ENCODE results near the gene BEST3. TPM values are rescaled to one million over a fixed set of nuclear protein-coding genes. Genes with fewer than 3 reads are reported as not detected.

Gene BEST3
- total RNA-seq, 4 donors from 2014 or later = not detected

DNA sequence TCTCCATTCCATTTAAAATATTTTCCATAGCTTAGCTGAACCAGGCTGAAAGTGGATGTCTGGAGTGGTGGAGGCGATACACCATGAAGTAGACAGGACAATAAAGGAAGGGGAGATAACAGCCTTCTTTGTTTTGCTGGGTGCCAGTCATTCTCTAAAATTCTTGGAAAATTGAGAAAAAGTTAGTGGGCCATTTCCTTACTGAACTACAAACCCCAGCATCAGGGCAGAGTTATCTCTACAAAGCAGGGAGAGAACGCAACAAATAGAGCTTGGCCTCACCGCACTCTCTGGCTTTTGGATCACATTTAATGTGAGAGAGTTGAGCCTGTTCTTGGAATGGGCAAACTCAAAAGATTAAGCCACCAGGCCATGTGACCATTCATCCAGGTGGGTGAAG is 47.2 kb downstream of the BEST3 start:
- 92 to 94% methylated on average over 3 of the region's 3 CpGs for WGBS, 2 donors
- intact Hi-C loops (cut with DNase I) = no loop called here
- no peaks in the 10 kb centered on the region for H3K9me3 ChIP-seq

DNA sequence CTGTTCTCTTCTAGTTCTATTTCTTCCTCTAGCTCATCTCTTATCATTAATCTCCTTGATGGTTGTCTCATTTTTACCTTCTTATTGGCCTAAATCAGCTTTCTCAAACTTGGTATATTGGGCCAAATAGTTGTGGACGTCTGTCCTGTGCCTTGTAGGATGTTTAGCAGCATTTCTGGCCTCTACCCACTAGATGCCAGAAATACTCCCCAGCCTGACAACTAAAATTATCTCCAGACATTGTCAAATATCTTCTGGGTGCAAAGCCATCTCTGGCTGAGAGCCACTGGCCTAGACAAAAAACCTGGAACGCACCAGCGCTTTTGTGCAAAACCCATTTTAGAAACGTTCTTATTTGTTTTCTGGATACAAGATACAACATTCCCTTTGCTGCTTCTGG is 49.6 kb downstream of the BEST3 start:
- Histone ChIP-seq H3K36me3 (no peaks in the 10 kb centered on the region), H3K9me3 (no peaks in the 10 kb centered on the region), H3K4me3 (no peak overlapping the region), H3K27me3 (peaks cover 0 to 10% (median 0%) of the 10 kb centered on the region in 4 donors), H3K4me1 (no peaks in the 10 kb centered on the region), H3K27ac (no peak overlapping the region)
- WGBS, 2 donors = 45 to 54% methylated on average over 4 of the region's 4 CpGs
- no peak for TF ChIP-seq POLR2A (IDR thresholded peaks at IDR 0.05)
- TF ChIP-seq, protein P1, sequence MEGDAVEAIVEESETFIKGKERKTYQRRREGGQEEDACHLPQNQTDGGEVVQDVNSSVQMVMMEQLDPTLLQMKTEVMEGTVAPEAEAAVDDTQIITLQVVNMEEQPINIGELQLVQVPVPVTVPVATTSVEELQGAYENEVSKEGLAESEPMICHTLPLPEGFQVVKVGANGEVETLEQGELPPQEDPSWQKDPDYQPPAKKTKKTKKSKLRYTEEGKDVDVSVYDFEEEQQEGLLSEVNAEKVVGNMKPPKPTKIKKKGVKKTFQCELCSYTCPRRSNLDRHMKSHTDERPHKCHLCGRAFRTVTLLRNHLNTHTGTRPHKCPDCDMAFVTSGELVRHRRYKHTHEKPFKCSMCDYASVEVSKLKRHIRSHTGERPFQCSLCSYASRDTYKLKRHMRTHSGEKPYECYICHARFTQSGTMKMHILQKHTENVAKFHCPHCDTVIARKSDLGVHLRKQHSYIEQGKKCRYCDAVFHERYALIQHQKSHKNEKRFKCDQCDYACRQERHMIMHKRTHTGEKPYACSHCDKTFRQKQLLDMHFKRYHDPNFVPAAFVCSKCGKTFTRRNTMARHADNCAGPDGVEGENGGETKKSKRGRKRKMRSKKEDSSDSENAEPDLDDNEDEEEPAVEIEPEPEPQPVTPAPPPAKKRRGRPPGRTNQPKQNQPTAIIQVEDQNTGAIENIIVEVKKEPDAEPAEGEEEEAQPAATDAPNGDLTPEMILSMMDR (IDR thresholded peaks at IDR 0.05) = no peak
- no peak for DNase-seq
- intact Hi-C loops (cut with DNase I) = no loop called here

More for the DNA sequence above, 47.2 kb downstream of the BEST3 start:
- Histone ChIP-seq H3K27ac (no peak overlapping the region), H3K4me1 (no peaks in the 10 kb centered on the region), H3K36me3 (no peaks in the 10 kb centered on the region), H3K4me3 (no peak overlapping the region), H3K27me3 (peaks cover 0 to 11% (median 0%) of the 10 kb centered on the region in 4 donors)
- DNase-seq = no peak
- TF ChIP-seq, protein P1 (IDR thresholded peaks at IDR 0.05) = no peak
- no peak for TF ChIP-seq POLR2A (IDR thresholded peaks at IDR 0.05)

DNA sequence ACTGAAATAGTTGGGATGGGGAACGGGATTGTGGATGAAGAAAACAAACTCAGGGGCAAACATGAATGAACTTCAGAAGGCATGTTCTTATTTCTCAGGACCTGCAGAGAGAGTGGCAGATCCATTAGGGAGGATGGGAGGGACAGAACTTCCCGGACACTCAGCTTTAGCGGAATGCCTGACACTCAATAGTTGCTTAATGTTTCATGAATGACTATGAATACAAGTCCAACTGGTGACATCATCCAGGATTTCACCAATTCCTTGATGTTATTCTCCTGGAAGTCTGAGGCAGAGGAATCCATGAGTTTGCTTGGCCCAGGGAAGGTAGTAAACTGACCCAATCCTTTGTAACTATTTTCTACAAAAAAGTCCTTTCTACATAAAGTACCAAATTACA is 50.6 kb downstream of the BEST3 start:
- DNase-seq = no peak
- H3K27me3 ChIP-seq = peaks cover 0 to 10% (median 0%) of the 10 kb centered on the region in 4 donors
- intact Hi-C loops (cut with DNase I) = no loop called here
- no peak overlapping the region for H3K27ac ChIP-seq
- H3K36me3 ChIP-seq = no peaks in the 10 kb centered on the region
- no peaks in the 10 kb centered on the region for H3K4me1 ChIP-seq
- no peaks in the 10 kb centered on the region for H3K9me3 ChIP-seq
- TF ChIP-seq, protein P1 (IDR thresholded peaks at IDR 0.05) = no peak
- TF ChIP-seq POLR2A (IDR thresholded peaks at IDR 0.05) = no peak
- 60 to 63% methylated on average over 3 of the region's 3 CpGs for WGBS, 2 donors
- H3K4me3 ChIP-seq = no peak overlapping the region

DNA sequence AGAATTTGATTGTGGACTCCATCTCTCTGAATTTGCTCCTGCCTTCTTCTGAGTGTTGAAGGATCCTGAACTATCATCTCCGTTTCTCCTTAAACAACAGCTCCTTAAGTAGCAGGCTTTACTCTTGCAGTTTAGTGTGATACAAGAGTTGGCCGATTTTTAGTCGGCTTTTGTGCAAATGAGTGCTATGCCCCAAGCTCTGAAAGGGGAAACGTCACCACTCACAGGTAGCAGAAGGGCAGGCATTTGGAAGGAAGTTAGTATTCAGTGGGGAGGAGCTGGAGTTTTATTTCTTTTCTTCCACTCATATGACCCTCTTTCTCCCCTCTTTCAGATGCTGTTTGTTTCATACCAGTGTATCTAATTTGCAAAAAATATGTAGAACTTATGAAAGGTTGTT is 51.9 kb downstream of the BEST3 start:
- Histone ChIP-seq H3K9me3 (no peaks in the 10 kb centered on the region), H3K36me3 (no peaks in the 10 kb centered on the region), H3K4me1 (no peaks in the 10 kb centered on the region), H3K27ac (no peak overlapping the region), H3K4me3 (no peak overlapping the region), H3K27me3 (peaks cover 0 to 10% (median 0%) of the 10 kb centered on the region in 4 donors)
- TF ChIP-seq, protein P1 (IDR thresholded peaks at IDR 0.05) = no peak
- no peak for TF ChIP-seq POLR2A (IDR thresholded peaks at IDR 0.05)
- no peak for DNase-seq
- WGBS, 2 donors = 48 to 58% methylated on average over 3 to 4 of the region's 4 CpGs
- intact Hi-C loops (cut with DNase I) = no loop called here

DNA sequence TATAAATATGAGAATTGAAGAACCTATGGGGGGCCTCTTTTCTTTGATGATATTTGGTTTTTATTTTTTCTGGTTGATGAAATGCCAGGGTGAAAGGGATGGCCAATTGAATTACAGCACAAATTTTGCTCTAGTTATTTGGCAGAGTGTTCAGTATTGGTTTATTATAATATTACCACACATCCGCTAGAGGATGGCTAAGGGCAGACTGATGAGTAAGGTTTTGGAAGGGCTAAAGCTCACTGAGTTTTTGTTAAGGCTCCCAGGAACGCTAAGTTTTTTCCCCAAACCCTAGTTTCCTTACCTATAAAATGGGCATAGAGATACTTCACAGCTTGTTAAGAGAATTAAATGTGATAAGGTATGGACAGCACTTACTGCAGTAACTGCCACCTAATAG is 54.1 kb downstream of the BEST3 start:
- H3K27me3 ChIP-seq = peaks cover 0 to 10% (median 0%) of the 10 kb centered on the region in 4 donors
- H3K4me3 ChIP-seq = no peak overlapping the region
- H3K9me3 ChIP-seq = no peaks in the 10 kb centered on the region
- H3K4me1 ChIP-seq = no peaks in the 10 kb centered on the region
- no peak for DNase-seq
- no peak overlapping the region for H3K27ac ChIP-seq
- intact Hi-C loops (cut with DNase I) = no loop called here
- 73 to 79% methylated on average over 2 of the region's 2 CpGs for WGBS, 2 donors
- no peaks in the 10 kb centered on the region for H3K36me3 ChIP-seq
- TF ChIP-seq POLR2A (IDR thresholded peaks at IDR 0.05) = no peak
- TF ChIP-seq, protein P1 (IDR thresholded peaks at IDR 0.05) = no peak

Data from esophagus squamous epithelium (tissue), 5 donors.